ENCODE results near the gene TTBK1. TPM values are rescaled to one million over a fixed set of nuclear protein-coding genes. Genes with fewer than 3 reads are reported as not detected.

The TTBK1 gene
- total RNA-seq, 1 donor from 2014 or later: under 0.01 TPM

- H3K4me3 ChIP-seq (ENCODE audit: low read depth, low read length): no peak overlapping the region
- DNase-seq (ENCODE audit: low read depth): no peak
- TF ChIP-seq, protein P1, sequence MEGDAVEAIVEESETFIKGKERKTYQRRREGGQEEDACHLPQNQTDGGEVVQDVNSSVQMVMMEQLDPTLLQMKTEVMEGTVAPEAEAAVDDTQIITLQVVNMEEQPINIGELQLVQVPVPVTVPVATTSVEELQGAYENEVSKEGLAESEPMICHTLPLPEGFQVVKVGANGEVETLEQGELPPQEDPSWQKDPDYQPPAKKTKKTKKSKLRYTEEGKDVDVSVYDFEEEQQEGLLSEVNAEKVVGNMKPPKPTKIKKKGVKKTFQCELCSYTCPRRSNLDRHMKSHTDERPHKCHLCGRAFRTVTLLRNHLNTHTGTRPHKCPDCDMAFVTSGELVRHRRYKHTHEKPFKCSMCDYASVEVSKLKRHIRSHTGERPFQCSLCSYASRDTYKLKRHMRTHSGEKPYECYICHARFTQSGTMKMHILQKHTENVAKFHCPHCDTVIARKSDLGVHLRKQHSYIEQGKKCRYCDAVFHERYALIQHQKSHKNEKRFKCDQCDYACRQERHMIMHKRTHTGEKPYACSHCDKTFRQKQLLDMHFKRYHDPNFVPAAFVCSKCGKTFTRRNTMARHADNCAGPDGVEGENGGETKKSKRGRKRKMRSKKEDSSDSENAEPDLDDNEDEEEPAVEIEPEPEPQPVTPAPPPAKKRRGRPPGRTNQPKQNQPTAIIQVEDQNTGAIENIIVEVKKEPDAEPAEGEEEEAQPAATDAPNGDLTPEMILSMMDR (conservative IDR thresholded peaks at IDR 0.05; ENCODE audit: low read depth, low read length): no peak
Observed at GRCh38 chr6:43291708-43292107, 48.4 kb downstream of the TTBK1 start.

- TF ChIP-seq, protein P1 (conservative IDR thresholded peaks at IDR 0.05; ENCODE audit: low read depth, low read length): no peak
- DNase-seq (ENCODE audit: low read depth): no peak
Observed at GRCh38 chr6:43292341-43292740, 49.1 kb downstream of the TTBK1 start.

GRCh38 chr6:43292763-43293318, 49.6 kb downstream of the TTBK1 start:
- H3K4me3 ChIP-seq (ENCODE audit: low read depth, low read length): no peak overlapping the region
- TF ChIP-seq, protein P1 (conservative IDR thresholded peaks at IDR 0.05; ENCODE audit: low read depth, low read length): no peak

More at GRCh38 chr6:43292341-43292740, 49.1 kb downstream of the TTBK1 start:
- H3K4me3 ChIP-seq (ENCODE audit: low read depth, low read length): no peak overlapping the region

DNA sequence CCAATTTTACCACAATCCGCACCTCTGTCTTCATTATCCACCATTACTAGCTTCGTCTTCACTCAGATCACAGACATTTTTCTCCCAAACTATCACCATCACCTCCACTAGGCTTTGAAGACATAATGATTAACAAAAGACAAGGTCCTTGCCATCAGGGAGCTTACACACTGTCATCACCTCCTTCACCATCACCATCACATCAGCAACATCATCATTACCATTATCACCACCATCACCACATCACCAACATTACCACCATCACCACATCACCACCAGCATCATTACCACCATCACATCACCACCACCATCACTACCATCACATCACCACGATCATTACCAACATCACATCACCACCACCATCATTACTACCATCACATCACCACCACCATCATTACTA, 50.4 kb downstream of the TTBK1 start:
- no peak for DNase-seq (ENCODE audit: low read depth)
- H3K4me3 ChIP-seq (ENCODE audit: low read depth, low read length): no peak overlapping the region
- TF ChIP-seq, protein P1 (conservative IDR thresholded peaks at IDR 0.05; ENCODE audit: low read depth, low read length): no peak

More at GRCh38 chr6:43292763-43293318, 49.6 kb downstream of the TTBK1 start:
- no peak for DNase-seq (ENCODE audit: low read depth)

GRCh38 chr6:43294536-43294935, 51.3 kb downstream of the TTBK1 start:
- TF ChIP-seq, protein P1 (conservative IDR thresholded peaks at IDR 0.05; ENCODE audit: low read depth, low read length): no peak
- no peak overlapping the region for H3K4me3 ChIP-seq (ENCODE audit: low read depth, low read length)
- no peak for DNase-seq (ENCODE audit: low read depth)

- no peak overlapping the region for H3K4me3 ChIP-seq (ENCODE audit: low read depth, low read length)
- TF ChIP-seq, protein P1 (conservative IDR thresholded peaks at IDR 0.05; ENCODE audit: low read depth, low read length): no peak
- DNase-seq (ENCODE audit: low read depth): no peak
Observed at GRCh38 chr6:43295456-43295855, 52.2 kb downstream of the TTBK1 start.

All from epithelial cell of proximal tubule (primary cell).